Skin epidermis (tissue), 12 donors: ENCODE measurements around the gene HEATR9.

ENCODE experiments used
- H3K27ac ChIP-seq, 21 experiments: fragments of 200-600 bp; sonication (generic) in 11 of 21; one replicate each; pipeline ENCODE4 v1.5.0; 2020; ENCODE audit warnings: mild to moderate bottlenecking in 3 of 21, inconsistent platforms in 2 of 21, moderate library complexity in 2 of 21
- H3K4me3 ChIP-seq, 7 experiments: fragments of 200-600 bp; sonication (generic) in 2 of 7; one replicate each; pipeline ENCODE4 v1.5.0; 2020; ENCODE audit warnings: inconsistent platforms in 2 of 7, mild to moderate bottlenecking in 2 of 7, moderate library complexity in 1 of 7

HEATR9 gene, protein sequence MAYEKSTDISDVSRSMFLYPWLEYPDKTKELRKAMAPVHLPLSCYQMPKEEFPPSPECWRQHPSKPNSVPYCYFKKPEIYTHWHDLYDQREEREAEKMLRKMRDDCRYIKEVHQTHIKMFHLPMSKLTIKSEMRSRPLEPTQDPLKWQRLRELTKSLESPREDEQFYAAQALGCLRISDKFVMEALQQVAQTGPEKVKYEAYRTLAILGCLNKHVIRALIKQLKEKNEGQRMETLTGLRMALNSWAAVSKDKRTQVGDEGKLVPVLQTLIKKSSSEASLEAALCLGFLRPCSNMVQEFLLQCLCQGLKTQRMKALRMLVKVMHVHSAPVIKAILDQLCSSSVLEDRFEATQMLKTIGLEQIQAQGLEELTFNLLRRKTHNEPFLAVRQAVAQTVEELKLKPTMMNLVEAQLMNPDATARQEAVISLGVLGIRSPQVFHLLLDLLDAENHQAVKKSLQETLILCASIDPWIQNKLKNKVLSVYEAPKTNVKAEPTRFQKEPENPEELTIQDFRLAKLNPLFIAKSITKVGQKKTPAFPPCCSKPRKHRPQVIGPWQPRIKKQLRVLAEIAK

DNA sequence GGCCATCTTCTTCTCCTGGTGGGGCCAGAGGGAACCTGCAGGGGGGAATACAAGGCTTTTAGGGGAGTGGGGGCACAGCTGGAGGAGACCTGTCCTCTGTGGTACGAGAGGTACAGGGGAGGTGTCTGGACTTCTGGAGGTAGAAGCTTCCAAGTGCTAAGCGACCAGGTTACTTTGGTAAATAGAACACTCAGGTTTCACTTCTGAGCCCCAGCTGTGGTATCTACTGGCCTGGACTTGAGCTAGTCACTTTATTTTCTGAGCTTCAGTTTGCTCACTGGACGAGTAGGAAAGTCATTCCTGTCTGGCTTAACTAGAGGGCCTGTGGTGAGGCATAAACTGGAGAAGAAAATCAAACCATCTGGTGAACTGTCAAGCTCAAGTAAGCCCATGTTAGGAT, at the start of gene HEATR9:
HEATR9 (minus strand) TSS at position 155 of the 400 bp plus-strand sequence; CDS start at position 6, 149 bp downstream.
- H3K4me3 ChIP-seq = no peak within 1 kb of the TSS
- H3K27ac ChIP-seq = no peak within 1 kb of the TSS

DNA sequence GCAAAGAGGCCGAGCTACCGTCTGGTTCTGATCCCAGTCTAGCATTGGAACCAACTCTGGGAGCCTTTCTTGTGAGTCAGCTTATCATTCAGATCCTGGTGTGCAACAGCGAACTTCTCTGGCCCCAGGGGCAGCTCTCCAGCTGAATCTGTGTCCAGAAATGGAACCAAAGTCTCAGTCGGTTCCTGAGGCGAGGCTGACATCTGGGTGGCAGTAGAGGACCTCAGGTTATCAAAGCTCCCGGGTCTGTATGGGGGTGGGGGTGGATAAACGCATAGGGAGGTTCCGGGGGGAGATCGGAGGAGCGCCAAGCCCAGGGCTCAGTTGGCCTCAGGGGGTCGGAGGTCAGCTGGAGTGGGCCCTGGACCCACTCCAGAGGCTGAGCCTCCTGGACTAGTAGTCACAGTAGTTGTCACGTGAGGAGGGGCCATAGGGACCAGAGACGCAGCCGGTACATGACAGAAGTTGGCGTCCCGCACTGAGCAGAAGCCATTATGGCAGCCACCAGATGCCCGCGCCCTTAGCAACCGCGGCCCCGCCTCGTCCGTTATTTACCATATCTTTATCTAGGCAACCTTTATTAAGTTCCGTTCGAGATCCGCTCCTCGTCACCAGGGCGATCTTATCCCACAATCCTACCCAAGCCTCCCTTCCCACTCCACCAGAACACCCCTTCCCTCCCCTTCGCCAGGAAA, 49.0 kb upstream of the HEATR9 start:
- Histone ChIP-seq H3K27ac (no peak overlapping the region), H3K4me3 (no peak overlapping the region)

DNA sequence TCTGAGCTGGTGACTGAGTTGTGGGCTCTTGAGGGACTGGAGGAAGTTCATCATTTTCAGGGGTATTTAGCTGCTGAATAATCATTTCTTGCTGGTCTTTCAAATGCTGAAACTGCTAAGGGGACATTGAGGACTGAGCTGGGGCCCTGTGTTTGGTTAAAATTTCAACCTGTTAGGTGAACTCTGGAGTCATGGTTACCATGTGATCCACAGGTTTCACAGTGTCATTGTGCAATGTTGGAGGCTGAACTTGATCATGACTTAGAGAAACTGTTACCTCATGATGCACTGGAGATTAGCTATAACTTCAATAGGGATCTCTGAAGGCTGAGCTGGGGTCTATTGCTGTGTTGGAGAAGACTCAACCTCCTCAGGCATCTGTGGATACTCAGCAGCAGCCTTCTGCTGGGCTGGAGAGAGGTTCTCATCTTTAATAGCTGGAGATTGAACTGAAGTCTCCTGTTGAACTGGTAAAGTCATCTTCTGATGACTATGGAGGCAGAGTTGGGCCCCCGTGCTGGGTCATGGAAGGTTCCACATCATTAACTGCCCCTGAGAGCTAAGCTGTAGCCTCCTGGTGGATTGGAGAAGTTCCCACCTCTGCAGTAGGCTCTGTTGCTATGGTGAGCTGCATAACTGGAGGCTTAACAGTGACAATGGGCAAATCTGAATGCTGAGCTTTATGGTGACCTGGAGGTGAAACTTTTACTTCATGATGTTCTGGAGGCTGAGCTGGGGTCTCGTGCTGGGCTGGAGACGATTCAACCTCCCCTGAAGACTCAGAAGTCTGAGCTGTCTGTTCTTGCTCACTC, 46.7 kb upstream of the HEATR9 start:
- no peak overlapping the region for H3K4me3 ChIP-seq

DNA sequence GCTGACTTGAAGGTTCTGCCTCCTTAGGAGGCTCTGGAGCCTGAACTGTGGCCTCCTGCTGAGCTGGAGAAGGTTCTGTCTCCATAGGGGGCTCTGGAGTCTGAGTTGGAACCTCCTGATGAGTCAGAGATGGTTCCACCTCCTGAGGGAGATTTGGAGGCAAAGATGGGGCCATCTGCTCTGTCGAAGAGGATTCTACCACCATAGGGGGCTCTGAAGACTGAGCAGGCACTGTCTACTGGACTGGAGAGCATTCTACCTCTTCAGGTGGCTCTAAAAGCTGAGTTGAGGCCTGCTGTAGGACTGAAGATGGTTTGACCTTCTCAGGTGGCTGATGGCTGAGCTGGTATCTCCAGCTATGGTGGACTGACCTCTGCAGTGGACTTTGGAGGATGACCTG, 45.7 kb upstream of the HEATR9 start:
- H3K4me3 ChIP-seq = no peak overlapping the region
- no peak overlapping the region for H3K27ac ChIP-seq

More for the DNA sequence above, 46.7 kb upstream of the HEATR9 start:
- H3K27ac ChIP-seq = no peak overlapping the region

DNA sequence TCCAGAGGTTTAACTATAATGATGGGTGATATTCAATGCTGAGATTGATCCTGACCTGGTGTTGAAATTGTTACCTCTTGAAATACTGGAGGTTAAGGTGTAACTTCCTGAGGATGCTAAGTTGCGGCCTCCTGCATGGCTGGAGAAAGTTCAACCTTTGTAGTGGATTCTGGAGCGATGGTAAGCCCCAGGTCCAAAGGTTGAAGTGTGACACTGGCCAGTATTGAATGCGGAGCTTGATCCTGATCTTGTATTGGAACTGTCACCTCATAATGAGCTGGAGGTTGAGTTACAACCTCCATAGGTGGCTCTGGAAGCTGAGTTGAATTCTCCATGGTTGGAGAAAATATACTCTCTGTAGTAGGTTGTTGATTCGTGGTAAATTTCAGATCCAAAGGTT, 44.9 kb upstream of the HEATR9 start:
- H3K27ac ChIP-seq = no peak overlapping the region
- H3K4me3 ChIP-seq = no peak overlapping the region

DNA sequence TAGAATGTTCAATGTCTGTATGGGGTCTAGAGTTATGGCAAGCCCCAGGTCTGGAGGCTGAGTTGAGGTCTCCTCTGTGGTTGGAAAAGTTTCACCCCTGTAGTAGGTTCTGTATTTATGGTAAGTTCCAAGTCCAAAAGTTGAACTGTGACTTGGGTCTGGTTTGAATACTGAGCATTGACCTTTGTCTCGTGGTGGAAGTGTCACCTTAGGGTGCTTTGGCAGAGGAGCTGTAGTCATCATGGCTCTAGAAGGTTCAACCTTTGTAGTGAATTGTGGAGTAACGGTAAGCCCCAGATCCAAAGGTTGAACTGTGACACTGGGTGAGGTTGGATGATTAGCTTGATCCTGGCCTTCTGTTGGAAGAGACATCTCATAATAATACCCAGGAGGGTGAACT, 44.3 kb upstream of the HEATR9 start:
- H3K27ac ChIP-seq = no peak overlapping the region
- no peak overlapping the region for H3K4me3 ChIP-seq

DNA sequence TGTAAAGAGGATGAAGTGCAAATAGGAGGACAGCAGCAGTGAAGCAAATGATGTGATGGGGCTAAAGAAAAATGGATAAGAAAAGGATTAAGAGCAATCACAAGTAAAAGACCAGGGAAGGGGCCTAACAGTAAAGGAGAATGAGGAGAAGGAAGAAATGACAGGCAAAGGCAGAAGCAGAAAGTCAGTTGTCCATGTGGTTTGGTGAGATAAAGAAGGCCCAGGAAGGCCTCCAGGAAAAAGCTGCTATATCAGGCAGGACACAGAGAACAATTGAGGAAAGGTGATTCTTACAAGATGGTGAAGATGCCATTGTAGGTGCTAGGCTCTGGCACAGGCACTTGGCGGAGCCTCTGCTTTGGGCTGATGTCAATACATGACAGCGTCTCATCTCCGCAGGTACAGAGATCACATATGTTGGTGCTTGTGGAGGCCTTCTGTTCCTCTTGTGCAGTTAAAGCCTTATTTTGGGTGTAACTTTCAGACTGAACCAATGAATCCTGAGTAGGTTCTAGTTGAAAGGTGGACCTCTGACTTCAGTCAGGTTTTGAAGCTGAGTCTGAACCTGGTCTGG, 43.7 kb upstream of the HEATR9 start:
- no peak overlapping the region for H3K27ac ChIP-seq
- H3K4me3 ChIP-seq = no peak overlapping the region

DNA sequence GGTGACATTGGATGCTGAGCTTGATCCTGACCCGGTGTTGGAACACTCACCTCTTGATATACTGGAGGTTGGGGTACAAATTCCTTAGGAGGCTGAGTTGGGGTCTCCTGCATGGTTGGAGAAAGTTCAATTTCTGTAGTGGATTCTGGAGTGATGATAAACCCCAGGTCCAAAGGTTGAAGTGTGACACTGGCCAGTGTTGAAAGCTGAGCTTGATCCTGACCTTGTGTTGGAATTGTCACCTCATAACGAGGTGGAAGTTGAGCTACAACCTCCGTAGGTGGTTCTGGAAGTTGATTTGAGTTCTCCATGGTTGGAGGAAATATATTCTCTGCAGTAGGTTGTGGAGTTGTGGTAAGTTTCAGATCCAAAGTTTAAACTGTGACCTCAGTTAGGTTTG, 40.7 kb upstream of the HEATR9 start:
- H3K27ac ChIP-seq = no peak overlapping the region
- no peak overlapping the region for H3K4me3 ChIP-seq

DNA sequence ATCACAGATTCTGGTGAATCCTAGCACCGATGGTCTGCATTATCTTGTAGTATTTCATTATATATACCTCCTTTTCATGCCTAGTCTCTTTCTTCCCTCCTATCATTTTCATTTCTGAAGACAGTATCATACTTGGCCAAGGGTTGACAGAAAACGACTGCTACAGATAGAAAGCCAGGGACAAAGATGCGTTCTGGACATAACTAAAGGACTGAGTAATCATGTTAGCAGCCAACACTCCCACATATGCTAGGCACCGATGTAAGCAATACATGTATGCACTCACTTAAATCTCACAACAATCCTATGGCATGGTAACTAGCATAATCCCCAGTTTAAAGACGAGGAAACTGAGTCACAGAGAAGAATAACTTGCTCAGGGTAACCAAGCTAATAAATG, 39.0 kb upstream of the HEATR9 start:
- no peak overlapping the region for H3K4me3 ChIP-seq
- no peak overlapping the region for H3K27ac ChIP-seq

DNA sequence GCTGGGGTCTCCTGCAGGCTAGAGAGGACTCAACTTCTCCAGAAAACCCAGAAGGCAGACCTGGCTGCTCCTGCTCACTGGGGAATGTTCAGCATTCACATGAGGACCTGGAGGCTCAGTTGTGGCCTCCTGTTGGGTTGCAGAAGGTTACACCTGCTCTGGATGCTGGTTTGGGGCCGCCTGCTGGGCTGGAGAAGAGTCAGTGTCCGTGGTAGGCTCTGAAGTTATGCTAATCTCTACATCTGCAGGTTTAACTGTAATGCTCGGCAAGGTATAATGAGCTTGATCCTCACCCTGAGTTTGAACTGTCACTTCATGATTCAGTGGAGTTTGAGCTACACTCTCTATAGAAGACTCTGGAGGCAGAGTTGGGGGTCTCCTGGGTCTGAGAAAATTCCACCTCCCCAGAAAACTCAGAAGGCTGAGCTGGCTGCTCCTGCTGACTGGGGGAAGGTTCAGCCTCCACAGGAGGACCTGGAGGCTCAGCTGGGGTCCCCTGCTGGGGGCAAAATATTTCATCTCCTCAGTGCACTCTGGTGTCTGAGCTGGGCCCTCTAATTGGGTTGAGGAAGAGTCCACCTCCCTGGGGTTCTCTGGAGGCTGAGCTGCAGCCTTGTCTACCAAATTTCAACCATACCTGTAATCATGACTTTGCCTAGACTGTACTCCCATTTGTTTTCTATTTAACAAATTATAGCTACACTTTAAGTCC, 38.4 kb upstream of the HEATR9 start:
- no peak overlapping the region for H3K27ac ChIP-seq

DNA sequence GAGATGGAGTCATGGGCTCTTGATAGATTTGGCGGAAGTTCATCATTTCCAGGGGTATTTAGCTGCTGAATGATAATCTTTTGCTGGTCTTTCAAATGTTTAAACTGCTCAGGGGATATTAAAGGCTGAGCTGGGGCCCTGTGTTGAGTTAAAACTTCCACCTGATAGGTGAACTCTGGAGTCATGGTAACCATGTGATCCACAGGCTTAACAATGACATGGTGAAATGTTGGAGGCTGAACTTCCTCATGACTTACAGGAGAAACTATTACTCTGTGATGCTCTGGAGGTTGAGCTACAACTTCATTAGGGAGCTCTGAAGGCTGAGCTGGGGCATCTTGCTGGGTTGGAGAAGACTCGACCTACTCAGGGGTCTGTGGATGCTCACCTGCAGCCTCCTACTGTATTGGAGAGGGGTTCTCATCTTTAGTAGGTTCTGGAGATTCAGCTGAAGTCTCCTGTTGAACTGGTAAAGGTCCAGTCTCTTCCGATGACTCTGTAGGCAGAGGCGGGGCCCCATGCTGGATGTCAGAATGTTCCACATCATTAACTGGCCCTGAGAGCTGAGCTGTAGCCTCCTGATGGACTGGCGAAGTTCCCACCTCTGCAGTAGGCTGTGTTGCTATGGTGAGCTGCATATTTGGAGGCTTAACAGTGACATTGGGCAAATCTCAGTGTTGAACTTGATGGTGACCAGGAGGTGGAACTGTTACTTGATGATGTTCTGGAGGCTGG, 37.7 kb upstream of the HEATR9 start:
- Histone ChIP-seq H3K27ac (no peak overlapping the region), H3K4me3 (no peak overlapping the region)

More for the DNA sequence above, 38.4 kb upstream of the HEATR9 start:
- H3K4me3 ChIP-seq = no peak overlapping the region

DNA sequence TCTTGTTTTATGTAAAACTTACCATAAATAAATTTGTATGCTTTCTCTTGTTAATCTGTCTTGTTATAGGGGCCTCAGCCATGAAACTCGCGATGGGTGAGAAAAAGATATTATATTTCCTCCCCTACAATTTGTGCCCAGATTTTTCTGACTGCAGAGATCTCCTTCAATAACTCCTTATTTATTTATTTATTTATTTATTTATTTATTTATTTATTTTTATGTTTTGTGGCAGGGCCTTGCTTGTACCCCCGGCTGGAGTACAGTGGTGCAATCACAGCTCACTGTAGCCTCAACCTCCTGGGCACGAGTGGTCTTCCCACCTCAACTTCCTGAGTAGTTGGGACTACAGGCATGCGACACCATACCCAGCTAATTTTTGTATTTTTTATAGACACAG, 34.8 kb upstream of the HEATR9 start:
- Histone ChIP-seq H3K4me3 (no peak overlapping the region), H3K27ac (no peak overlapping the region)

DNA sequence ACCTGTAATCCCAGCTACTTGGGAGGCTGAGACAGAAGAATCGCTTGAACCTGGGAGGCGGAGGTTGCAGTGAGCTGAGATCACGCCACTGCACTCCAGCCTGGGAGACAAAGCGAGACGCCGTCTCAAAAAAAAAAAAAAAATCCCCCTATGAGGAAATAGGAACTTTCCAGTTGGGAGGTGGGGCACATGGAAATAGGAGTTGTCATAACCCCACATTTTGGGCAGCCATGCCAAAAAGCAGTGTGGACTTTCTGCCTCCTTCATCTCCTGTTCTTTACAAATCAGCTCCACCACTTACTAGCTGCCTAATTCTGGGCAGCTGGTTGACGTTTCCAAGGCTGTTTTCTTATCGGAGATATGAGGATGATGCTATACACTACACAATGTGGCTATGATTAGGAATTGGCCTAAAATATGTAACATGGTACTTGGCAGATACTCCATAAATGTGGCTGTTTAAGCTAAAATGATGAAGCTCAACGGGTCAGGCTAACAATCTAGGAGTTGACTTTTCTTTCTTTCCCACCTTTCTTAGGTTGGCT, 33.0 kb upstream of the HEATR9 start:
- Histone ChIP-seq H3K27ac (peak overlapping the region in 2 of 21 experiments; percentile 61 to 80), H3K4me3 (no peak overlapping the region)

DNA sequence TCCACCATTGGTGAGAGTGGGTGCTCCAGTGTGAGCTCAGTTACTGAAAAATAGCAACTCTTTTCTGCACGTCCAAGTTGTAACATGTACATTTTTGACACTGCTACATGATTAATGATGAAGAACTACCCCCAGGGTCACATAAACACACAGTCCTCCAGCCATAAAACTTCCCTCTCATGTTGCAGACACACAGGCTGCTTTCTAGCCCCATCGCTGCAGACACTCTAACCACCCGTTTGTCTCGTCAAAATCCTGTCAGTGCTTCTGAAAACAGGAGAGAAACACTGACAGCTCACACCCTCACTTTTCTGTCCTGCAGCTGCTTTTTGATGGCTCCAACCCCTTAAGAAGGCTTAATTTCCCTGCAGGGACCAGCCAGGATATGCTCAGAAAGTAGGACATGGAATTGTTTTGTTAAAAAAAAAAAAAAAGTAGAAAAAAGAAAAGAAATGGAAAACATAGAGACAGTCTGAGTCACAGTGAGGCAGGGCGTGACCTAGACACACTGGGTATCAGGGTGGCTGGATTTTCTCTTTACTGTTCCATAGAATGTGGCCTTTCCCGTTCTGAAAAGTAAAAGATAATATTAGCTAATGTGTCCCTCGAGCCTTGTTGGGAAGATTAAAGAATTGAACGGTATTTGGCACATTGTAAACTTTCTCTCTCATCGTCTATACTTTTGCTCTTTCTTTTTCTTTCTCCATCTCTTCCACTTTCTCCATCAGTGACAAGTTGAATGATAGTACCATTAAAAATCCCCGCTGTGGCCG, 32.2 kb upstream of the HEATR9 start:
- H3K27ac ChIP-seq = peak overlapping the region in 8 of 21 experiments; percentile 3 to 80 (median 54)
- no peak overlapping the region for H3K4me3 ChIP-seq

DNA sequence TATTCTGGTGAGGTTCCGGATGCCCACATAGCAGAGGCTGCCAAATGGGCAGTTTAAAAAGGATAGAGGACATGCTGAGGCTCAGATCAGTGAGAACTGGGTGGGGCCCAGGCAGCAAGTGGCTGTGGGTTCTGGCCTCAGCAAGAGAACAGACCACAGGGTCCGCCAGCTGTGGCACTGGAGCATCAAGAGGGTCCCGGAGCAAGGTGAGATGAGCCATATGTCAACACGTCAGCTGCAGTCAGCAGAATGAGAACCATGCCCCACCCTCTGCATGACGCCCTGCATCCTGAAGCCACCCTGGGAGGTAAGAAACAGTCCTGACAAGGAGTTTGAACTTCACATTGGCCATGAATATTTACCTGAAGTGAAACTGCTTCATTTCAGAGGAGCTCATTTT, 31.6 kb upstream of the HEATR9 start:
- H3K27ac ChIP-seq = peak overlapping the region in 8 of 21 experiments; percentile 3 to 80 (median 54)

DNA sequence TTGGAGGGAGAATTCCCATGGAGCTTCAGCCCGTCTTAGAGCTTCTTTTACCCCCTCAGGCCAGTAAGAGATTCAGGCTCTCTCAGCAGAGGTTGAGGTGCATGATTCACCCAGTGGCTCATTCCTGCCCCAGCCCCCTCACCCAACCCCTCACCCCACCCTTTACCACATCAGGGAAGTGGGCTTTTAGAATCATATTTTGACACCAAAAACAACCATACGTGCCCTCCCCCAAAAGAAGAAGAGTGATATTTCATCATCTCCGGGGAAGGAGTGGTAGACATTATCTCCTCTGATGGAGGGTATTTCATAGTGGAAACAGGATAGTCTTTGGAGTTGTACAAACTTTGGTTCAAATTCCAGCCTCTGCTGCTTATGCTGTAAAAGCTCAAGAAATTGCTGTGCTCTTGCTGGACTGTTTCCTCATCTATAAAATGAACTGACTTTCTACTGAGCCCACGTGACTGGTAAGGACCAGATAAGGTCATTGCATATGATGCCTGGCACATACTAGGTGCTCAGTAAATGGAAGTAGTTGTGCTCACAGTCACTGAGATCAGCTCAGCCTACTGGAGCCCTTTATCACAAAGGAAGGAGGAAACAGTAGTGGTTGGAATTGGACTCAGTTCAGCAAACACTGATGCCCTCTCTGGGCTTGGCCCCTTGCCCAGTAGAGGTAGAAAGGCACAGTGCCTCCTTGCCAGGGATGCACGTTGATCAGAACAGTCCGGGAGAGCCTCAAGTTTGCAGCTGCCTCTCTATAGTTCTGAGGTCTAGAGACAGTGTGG, 29.8 kb upstream of the HEATR9 start:
- peak overlapping the region in 5 of 21 experiments; percentile 14 to 80 (median 53) for H3K27ac ChIP-seq

More for the DNA sequence above, 31.6 kb upstream of the HEATR9 start:
- H3K4me3 ChIP-seq = no peak overlapping the region

More for the DNA sequence above, 29.8 kb upstream of the HEATR9 start:
- H3K4me3 ChIP-seq = no peak overlapping the region
